Pulmonary artery endothelial cell (primary cell): ENCODE data around the gene ASB16. TPM values are rescaled to one million over a fixed set of nuclear protein-coding genes. Genes with fewer than 3 reads are reported as not detected.
"Not testable (repeated sequence)": the region's sequence is repeated elsewhere in the genome, so short reads cannot be mapped to it uniquely, and the experiment has no call there.

Experiments used
- DNase-seq: peaks from one replicate; pipeline ENCODE4 v3.0.0-alpha.2; 2011; ENCODE audit warnings: low read depth, low spot score
- total RNA-seq: library from RNA; depleted of rRNA; stranded (reverse); fragments of >200 nt; gene quantifications from 2 replicates; pipeline ENCODE4 v1.2.3, GENCODE V29; 2014

The ASB16 gene, protein sequence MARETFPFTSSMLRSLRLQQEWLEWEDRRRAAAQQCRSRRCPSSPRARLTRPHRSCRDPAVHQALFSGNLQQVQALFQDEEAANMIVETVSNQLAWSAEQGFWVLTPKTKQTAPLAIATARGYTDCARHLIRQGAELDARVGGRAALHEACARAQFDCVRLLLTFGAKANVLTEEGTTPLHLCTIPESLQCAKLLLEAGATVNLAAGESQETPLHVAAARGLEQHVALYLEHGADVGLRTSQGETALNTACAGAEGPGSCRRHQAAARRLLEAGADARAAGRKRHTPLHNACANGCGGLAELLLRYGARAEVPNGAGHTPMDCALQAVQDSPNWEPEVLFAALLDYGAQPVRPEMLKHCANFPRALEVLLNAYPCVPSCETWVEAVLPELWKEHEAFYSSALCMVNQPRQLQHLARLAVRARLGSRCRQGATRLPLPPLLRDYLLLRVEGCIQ
- not detected in 2 replicates for total RNA-seq

DNA sequence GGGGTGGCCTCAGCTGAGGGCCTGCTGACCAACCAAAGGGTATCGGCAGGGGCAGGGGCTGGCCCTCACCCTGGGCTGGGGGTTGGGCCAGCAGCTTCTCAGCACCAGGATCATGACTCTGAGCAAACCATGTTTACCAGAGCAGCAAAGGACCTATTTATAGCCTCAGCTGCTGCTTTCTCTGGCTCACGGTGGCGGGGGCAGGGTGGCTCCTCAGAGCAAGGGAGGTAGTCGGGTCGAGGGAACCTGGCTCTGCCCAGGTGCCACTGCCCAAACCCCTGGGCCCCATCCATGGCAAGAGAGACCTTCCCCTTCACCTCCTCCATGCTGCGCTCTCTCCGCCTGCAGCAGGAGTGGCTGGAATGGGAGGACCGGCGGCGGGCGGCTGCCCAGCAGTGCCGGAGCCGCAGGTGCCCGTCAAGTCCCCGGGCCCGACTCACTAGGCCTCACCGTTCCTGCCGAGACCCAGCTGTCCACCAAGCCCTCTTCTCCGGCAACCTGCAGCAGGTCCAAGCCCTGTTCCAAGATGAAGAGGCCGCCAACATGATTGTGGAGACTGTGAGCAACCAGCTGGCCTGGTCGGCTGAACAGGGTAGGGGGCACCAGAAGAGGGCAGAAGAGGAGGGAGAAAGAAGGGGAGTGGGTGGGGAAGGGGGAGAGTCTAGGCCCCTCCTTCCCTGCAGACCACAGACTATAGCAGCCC, at the start of gene ASB16:
ASB16 (plus strand) TSS at position 206 of the 703 bp plus-strand sequence; CDS start at position 292, 86 bp downstream.
- DNase-seq, result no peak

DNA sequence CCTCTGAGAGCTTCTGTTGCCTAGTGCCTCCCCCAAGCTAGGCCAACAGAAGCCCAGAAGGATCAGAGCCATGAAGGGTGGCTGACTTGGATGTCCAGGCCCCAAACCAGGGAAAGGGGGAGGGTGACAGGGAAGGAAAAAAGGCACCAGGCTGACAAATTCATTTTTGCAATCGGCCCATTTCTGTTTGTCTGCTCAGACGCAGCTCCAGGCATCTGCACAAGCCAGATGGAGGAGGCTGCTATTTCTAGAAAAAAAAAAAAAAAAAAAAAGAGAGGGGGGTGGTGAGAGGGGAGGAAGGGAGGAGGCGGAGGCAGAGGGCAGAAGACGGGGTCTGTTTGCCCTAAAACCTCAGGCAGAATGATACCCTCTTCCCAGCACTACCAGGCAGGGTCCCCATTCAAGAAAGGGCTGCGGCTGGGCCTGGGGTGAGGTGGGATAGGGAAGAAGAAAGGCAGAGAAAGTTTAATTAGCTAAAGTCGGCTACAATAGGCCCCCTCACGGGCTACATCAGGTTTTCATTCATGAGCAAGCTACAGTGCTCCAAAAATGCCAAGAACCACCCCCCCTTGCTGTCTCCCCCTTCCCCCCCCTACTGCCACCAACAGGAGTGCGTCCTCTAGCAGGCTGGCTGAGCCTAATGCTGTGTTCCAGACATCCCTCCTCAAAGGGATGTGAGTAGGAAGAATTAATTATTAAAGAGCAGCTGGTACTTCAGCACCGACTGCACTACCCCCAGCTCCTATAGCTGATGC, 49.5 kb upstream of the ASB16 start:
- DNase-seq, result no peak

DNA sequence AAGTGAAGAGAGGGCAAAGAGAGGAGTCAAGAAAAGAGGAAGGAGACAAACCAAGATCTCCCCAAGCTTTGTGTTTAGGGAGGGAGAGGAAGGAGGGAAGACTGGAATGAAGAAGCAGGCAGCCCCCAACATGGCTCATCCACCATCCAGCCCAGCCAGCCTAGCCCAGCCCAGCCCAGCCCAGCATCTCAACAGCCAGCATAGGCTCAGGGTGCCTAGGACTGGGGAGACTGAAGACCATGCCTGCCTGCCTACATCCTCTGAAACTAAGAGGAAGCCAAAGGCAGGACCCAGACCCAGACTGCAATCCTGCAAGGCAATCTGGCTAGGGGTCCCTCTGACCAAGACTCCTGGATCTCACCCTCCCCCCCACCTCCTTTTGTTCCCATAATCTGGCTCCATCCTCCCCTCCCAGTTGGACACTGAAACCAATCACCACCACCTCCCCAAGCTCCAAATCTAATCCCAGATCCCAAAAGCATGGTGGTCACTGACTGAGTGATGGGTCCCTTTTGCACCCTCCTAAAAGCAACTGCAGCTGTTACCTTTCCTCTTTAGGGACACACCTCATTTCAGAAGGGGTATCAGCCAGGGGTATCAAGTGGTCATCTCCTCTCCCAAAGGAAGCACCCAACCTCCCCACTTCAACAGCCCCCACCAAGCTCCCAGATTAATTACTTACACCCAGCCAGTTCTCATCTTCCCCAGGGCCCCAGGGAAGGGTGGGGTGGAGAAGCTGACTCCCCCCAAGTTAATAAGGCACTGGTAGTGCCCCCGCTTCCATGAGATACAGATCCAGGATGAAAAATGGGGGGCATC, 48.3 kb upstream of the ASB16 start:
- DNase-seq, result no peak

DNA sequence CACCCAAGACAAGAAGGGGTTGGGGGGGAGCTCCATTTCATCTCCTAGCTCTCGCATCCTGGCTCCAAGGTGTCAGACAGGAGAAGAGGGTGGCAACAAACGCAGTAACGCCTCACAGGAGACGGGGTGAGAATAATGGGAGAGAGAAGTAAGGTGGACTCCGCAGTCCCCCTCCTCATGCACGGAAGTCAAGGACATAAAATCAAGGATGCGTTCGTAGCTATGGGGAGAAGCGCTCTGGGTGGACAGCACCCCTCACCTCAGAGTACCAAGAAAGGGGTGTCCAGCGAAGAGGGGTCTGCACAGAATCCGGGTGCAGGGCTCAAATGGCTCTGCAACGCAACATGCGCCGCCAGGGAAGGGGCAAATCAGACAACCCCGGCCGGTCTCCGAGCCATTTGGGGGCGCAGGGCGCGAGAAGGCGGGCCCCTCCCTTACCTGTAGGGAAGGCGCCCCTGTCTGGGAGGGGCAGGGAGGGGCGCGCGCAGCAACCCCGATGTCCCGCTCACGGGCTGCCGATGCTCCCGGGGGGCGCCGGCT, 47.6 kb upstream of the ASB16 start:
- DNase-seq, result no peak

DNA sequence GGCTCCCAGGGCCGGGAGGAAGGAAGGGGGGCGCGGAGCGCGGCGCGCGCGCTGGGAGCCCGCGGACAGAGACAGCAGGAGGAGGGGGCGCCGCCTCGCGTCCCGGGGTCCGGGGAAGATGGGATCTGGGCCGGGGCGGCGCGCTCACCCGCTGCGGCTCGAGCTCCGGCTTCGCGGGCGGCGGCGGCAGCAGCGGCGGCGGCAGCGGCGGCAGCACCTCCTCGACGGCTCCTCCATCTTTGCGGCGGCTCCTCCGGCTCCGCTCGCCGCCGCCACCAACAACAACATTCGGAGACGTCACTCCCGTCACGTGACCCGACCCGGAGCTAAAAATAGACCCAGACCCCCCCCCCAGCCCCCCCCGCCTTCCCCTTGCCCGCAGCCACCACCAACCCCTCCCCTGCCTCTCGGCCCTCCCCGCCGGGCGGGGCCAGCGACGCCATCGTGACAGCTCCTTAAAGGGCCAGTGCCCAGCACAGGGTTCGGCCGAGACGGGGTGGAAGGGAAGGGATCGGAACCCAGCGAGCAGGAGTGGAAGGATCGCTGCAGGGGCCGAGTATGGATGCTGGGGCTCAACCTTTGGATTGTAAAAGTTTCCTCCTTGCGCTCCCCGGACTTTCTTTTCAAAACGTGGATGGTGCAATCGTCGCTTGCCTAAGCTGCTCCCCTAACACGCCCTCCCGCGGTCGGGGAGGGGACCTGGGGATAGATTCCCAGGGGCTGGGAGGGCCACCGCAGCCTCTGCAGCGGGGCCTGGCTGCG, 47.0 kb upstream of the ASB16 start, which contains the start of gene HDAC5:
HDAC5 (minus strand) TSS at position 286 of the 762 bp plus-strand sequence. CDS start 6,126 bp downstream, outside the sequence.
- DNase-seq, result peak; percentile 74

DNA sequence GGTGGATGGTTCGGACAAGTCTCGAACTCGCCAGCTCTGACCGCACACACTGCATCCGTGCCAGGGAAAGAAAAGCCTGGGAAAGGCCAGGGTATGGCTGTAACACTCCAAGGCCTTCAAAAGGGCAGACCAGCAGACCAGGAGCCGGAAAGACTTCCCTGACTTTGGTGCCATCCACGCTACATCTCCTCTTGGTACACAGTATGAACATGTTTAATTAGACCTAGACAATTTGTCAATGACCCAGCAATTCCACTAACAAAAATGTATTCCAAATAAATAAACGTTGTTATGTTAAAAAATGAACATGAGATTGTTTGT, 46.4 kb upstream of the ASB16 start:
- no peak for DNase-seq

DNA sequence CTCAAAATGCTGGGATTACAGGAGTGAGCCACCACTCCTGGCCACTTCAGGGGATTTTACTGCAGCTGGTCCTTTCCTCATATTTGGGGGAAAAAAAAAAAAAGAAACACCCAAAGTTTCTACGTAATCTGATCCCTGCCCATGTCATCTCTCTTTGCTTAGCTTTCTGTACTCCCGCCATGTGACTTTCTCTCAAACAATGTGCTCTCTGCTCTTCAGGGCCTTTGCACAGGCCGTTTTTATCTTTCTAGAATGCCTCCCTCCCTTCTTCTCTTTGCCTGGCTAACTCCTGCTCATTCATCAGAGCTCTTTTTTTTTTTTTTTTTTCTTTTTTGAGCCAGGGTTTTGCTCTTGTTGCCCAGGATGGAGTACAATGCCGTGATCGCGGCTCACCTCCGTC, 42.1 kb upstream of the ASB16 start:
- no peak for DNase-seq

DNA sequence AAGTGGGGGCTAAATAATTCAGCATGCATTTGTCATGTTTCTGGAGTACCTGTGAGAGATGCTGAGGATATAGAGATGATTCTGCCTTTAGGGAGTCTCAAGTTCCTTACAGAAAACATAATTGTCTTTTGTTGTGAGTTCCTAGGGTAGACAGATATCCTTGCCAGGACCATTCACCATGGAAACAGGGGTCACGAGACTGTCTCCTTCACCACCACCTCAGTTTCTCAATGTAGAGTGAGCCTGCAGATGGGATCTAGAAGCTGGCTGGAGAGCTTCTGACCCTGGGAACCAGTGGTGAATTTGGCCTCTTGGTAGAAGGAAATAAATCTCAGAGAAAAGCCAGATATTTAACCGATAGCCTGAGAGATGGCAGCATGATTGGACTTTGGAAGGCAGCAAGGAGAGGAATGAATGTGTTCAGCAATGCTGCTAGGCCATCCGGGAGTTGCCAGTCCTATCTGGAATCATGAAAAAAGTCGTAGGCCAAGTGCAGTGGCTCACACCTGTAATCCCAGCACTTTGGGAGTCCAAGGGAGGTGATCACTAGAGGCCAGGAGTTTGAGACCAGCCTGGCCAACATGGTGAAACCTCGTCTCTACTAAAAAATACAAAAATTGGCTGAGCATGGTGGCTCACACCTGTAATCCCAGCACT, 39.7 kb upstream of the ASB16 start:
- no peak for DNase-seq

DNA sequence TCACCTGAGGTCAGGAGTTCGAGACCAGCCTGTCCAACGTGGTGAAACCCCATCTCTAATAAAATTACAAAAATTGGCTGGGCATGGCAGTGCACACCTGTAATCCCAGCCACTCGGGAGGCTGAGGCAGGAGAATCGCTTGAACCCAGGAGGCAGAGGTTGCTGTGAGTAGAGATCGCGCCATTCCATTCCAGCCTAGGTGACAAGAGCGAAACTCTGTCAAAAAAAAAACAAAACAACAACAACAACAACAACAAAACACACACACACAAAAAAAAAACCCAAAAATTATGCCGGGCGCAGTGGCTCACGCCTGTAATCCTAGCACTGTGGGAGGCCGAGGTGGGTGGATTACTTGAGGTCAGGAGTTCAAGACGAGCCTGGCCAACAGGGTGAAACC, 39.1 kb upstream of the ASB16 start:
- DNase-seq, result not testable (repeated sequence)

DNA sequence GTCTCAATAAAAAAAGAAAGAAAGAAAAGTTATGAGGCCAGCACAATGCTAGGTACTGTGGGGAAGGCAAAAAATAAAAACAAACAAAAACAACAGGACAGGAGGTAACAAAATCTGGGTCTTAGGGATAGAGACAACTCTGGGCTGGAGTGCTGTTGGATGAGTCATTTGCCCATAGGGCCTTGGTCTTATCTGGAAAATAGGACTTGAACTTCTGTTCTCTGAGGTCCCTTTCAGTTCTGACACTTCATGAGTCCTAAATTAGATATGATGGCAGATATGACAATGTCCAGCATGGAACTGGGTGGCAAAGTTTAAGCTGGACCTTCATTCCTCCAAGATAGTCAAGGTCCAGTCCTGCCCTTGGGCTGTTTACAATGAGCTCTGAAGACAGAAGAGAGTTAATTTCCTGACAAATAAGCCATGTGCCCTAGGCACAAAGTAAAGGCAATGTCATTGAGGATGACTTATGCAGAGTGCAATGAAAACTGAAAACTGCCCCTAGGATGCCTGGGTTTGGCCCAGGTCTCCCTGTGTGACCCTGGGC, 38.2 kb upstream of the ASB16 start:
- DNase-seq, result no peak

DNA sequence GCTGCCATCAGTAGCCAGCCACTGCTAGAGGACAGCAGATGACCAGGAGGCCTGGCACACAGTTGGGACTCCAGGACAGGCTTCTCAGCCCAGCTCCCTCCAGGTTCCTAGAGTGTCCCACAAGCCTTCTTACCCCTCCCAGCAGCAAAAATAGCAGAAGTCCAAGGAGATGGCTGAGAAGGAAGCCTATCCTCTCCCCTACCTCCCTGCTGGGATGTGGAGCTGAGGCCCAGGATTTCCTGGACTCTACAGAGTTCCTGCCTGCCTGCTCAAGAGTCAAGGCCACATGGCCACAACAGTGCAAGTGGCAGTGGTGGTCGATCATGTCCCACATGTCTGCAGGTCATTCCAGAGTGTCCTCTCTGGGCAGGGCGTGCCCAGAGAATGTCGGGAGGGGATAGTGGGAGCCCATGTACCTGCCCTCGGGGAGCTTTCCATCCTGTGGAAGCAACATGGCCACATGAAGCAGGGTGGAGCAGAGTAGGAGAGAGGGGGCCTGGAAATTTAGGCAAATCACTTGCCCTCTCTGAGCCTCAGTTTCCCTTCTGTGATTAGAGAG, 36.5 kb upstream of the ASB16 start:
- no peak for DNase-seq

DNA sequence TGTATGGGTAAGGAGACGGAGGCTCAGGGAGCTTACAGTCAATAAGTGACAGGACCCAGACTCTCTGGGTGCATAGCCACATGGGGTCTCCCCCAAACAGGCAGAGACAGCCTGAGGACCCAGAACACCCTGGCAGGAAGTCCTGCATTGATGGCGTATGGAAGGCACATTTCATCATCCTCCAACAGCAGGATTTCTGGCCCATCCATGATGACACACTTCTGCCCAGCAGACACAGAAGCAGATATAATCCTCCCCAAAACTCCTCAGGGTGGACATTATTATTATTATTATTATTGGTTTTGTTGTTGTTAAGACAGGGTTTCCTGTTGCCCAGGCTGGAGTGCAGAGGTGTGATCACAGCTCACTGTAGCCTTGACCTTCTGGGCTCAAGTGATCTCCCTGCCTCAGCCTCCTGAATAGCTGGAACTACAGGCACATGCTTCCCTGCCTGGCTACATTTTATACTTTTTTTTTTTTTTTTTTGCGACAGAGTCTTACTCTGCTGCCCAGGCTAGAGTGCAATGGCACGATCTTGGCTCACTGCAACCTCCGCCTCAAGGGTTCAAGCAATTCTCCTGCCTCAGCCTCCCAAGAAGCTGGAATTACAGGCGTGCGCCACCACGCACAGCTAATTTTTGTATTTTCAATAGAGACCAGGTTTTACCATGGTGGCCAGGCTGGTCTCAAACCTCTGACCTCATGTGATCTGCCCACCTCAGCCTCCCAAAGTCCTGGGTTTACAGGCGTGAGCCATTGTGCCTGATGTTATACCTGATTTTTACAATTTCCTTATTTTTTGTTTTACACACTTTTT, 35.5 kb upstream of the ASB16 start:
- no peak for DNase-seq

DNA sequence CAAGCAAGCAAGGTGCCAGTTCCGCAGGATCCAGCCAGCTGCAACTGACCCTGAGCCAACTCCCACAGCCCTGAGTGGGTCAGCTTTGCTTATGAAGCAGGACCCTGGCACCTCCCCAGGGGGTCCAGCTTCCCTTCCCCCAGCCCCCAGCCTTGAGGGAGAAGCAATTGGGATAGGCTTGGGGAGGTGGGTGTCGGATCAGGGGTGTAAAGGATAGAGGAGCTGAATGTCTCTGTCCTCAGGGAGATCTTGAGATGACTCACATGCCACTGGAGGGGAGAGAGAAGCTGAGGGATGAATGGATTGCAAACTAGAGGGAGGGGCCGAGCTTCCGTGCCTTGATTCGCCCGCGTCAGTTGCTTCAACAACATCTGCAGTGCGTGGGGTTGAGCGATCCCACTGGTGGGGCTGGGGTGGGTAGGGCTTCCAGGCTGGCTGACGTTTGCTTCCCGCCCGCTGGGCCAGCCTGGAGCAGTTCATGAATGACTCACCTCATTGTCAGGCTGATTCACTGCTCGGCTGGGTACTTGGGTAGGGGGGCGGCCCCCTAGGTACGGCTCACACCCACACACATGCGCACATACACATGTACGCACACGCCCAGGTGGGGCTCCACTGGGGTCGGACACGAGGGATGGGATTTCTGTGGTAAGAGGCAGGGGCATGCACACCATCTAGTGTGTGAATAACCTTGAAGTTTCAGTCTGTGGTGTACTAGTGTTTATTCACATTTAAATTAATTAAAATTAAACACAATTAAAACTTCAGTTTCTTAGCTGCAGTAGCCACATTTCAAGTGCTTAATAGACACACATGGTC, 32.4 kb upstream of the ASB16 start:
- peak; percentile 91 for DNase-seq

DNA sequence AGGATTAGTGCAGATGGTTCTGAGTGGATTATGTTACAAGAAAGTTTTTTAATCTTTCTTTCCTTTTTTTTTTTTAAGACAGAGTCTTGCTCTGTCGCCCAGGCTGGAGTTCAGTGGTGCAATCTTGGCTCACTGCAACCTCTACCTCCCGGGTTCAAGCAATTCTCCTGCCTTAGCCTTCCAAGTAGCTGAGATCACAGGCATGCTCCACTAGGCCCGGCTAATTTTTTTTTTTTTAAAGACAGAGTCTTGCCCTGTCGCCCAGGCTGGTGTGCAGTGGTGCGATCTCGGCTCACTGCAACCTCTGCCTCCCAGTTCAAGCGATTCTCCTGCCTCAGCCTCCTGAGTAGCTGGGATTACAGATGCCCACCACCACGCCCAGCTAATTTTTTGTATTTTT, 26.6 kb upstream of the ASB16 start:
- DNase-seq, result not testable (repeated sequence)

DNA sequence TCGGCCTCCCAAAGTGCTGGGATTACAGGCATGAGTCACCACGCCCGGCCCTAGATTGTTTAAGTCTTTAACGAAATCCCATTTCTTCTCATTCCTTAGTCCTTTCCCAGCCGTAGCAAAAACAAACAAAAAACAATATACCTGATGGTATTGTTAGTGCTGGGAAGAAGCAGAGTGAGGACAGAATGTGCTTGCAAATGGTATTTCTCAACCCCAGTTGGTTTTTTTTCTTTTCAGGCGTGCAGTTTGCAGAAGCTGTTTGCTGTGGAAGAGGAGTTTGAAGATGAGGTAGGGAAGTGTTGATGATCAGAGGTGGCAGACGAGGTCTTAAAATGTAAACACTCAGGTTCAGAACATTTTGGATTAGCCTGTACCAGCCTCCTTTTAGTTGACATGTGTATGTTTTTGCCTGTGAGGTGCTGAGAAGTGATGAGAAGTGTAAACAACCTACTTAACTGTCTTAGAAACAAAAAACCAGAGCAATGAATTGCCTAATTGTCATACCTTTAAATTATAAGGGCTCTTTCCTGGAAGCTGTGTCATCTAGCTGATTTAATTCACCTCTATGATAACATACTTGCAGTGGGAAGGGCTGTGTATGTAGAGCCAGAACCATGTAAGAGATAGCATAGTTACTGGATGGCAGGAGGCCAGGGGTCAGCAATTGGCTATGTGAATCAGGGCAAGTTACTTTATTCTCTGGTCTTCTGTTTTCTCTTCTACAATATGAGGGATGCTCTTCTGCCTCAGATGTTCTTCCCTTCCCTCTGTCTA, 25.4 kb upstream of the ASB16 start:
- DNase-seq, result no peak
